GM21423 (cell line): ENCODE data around the gene FKBP5.

Experiments
- ATAC-seq: cut with Tn5 transposase; IDR thresholded peaks from one replicate; pipeline ENCODE4 v1.9.1; 2021; ENCODE audit warnings: mild to moderate bottlenecking, moderate library complexity; ENCODE audit not compliant: unreplicated experiment

The FKBP5 gene

GRCh38 chr6:35668096-35668495, 20.6 kb downstream of the FKBP5 start:
- no peak for ATAC-seq

- ATAC-seq = no peak
These were observed 23.1 kb downstream of the FKBP5 start for GRCh38 chr6:35665573-35665972.

GRCh38 chr6:35664945-35665344, 23.8 kb downstream of the FKBP5 start:
- ATAC-seq = no peak

- ATAC-seq = no peak
These were observed 25.1 kb downstream of the FKBP5 start for GRCh38 chr6:35663447-35664235.

GRCh38 chr6:35662999-35663398, 25.7 kb downstream of the FKBP5 start:
- ATAC-seq = no peak

GRCh38 chr6:35654883-35655282, 33.8 kb downstream of the FKBP5 start:
- no peak for ATAC-seq

- no peak for ATAC-seq
These were observed 37.5 kb downstream of the FKBP5 start for GRCh38 chr6:35651244-35651643.

- ATAC-seq = no peak
These were observed 38.7 kb downstream of the FKBP5 start for GRCh38 chr6:35650015-35650414.

- ATAC-seq = no peak
These were observed 40.5 kb downstream of the FKBP5 start for GRCh38 chr6:35648203-35648602.

- no peak for ATAC-seq
These were observed 41.3 kb downstream of the FKBP5 start for GRCh38 chr6:35647400-35647799.

- ATAC-seq = no peak
These were observed 45.6 kb downstream of the FKBP5 start for GRCh38 chr6:35643162-35643535.

- ATAC-seq = no peak
These were observed 46.1 kb downstream of the FKBP5 start for GRCh38 chr6:35642471-35643161.

GRCh38 chr6:35640017-35640664, 48.6 kb downstream of the FKBP5 start:
- ATAC-seq = no peak

- ATAC-seq = no peak
These were observed 50.0 kb downstream of the FKBP5 start for GRCh38 chr6:35638679-35639078.

- no peak for ATAC-seq
These were observed 50.8 kb downstream of the FKBP5 start for GRCh38 chr6:35637911-35638310.

- no peak for ATAC-seq
These were observed 52.8 kb downstream of the FKBP5 start for GRCh38 chr6:35635601-35636597.

GRCh38 chr6:35634316-35634715, 54.4 kb downstream of the FKBP5 start:
- no peak for ATAC-seq

- no peak for ATAC-seq
These were observed 55.1 kb downstream of the FKBP5 start for GRCh38 chr6:35633579-35634089.

GRCh38 chr6:35629876-35630378, 58.8 kb downstream of the FKBP5 start:
- no peak for ATAC-seq

GRCh38 chr6:35626401-35626800, 62.3 kb downstream of the FKBP5 start:
- no peak for ATAC-seq
